Activated CD4-positive, alpha-beta T cell treated with anti-CD3 and anti-CD28 coated beads, Interleukin-2, Interleukin-6, amounts not matched to agents 100 ng/mL and 50 ng/mL, durations not matched to agents 16 hours and 8 hours (primary cell): ENCODE results near the gene HLF.
A peak's percentile ranks its signal among the peaks of the same experiment; 100 is the strongest.

Source experiments
- DNase-seq: peaks from one replicate; pipeline ENCODE4 v3.0.0-alpha.2; 2020

HLF gene, protein sequence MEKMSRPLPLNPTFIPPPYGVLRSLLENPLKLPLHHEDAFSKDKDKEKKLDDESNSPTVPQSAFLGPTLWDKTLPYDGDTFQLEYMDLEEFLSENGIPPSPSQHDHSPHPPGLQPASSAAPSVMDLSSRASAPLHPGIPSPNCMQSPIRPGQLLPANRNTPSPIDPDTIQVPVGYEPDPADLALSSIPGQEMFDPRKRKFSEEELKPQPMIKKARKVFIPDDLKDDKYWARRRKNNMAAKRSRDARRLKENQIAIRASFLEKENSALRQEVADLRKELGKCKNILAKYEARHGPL

DNA sequence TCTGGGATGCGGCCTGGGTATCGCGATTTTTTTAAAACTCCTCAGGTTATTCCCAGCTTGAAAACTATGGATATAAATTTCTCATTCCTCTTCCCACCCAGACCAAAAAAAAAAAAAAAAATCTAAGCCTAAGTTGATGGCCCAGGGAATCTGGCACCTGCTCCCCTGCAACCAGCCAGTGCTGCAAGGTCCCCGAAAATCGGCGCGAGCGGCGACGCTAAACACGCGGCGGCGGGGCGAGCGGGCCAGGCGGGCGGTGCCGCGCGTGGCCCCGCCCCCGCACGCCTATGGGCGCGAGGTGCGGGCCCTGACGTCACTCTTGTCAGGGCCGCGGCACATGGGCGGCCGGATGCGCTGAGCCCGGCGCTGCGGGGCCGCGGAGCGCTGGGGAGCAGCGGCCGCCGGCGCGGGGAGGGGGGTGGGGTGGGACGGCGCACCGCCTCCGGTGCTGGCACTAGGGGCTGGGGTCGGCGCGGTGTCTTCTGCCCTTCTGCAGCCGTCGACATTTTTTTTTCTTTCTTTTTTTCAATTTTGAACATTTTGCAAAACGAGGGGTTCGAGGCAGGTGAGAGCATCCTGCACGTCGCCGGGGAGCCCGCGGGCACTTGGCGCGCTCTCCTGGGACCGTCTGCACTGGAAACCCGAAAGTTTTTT lies at the start of gene HLF:
HLF (plus strand) TSS at position 316 of the 654 bp plus-strand sequence. CDS start 525 bp downstream, outside the sequence.
- peak; percentile 83 for DNase-seq

DNA sequence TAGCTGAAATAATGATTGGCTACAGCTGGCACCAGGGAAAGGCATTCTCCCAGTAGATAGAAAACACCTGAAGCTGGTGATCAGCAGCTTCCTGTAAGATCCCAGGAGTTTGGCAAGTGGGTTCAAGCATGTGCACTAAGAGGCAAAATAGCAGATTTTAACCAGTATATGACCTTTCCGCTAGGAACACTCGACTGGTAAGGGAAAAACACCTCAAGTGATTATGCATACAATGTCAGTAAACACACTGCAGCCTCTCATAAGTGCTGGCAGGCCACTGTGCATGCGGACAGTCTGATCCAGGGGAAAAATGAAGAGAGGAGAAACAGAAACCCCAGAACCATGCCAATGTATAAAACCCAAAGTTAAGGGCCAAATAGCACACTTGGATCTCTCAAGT lies 49.0 kb upstream of the HLF start:
- no peak for DNase-seq

DNA sequence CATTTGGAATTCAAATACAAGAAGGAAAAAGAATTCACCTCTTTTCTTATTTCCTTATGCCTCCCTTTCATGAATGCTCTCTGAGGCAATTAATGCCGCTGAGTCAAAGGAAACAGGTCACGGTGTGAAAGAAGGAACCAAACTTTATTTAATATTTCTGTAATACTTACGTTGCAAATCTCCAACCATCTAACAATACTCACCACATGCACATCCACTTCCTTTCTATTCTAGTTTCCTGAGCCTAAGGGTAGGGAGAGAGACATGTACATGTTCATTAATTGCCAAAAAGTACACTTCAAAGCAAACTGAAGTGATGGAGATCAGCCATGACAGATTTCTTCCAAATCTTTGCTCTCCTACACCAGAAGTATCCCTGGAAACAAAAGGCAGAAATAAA lies 47.9 kb upstream of the HLF start:
- no peak for DNase-seq

- DNase-seq = no peak
Measured at GRCh38 chr17:55219459-55219858, 45.3 kb upstream of the HLF start.

- DNase-seq = no peak
Measured at GRCh38 chr17:55219934-55220333, 44.8 kb upstream of the HLF start.

DNA sequence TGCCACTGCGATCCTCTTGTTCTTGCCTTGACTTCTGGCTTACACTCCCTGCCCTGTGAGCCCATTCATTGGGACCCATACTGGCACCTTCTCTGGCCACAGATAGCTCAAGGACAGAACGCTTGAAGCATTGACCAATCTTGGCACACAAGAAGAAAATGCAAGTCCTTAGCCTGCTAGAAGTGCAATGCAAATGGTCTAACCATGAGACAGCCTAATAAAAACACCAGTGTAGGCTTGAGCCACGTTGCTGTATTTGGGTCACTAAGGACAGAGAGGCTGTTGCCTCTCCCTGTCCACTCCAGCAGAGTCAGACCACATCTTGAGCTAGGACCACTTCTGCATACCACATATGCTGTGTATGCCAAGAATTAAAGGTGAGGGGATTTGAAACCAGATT lies 41.2 kb upstream of the HLF start:
- no peak for DNase-seq

GRCh38 chr17:55224746-55225145 lies 40.0 kb upstream of the HLF start:
- DNase-seq = no peak

DNA sequence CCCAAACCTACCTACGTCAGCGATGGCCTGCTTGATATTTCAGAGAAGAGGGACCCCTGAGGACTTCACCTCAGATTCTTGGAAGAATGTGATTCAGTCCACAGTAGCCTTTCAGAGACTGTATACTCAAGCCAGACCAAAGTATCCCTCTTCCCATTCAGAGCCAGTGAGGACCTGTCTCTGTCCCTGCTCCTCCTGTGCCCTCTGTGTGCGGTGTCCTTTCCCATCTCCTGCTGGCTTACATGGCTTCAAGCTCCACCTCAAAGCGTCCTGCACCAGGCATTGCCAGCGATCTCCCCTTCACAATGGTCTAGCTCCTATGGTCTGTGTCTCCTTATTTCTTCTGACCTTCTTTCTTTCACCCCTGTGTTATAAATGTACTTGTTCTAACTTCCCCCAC lies 39.5 kb upstream of the HLF start:
- no peak for DNase-seq

- no peak for DNase-seq
Measured at GRCh38 chr17:55228683-55229192, 36.0 kb upstream of the HLF start.

DNA sequence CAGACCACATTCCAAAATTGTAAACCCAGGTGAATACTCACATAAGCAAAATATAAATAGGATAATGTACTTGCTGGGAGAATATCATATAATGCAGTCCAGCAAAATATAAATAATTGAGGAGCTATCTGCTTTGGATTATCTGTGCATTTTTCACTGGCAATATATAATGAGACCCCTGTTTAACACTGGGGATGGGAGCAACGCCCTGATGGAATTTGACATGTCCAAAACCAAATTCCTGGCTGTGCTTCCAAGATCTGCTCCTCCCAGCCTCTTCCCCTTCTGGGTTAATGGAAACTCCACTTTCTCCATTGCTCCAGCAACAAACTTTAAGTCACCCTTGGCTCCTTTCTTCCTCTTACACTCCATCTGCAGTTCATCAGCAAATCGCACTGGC lies 35.5 kb upstream of the HLF start:
- DNase-seq = no peak

- DNase-seq = no peak
Measured at GRCh38 chr17:55230716-55231115, 34.0 kb upstream of the HLF start.

GRCh38 chr17:55233840-55234239 lies 30.9 kb upstream of the HLF start:
- DNase-seq = no peak

DNA sequence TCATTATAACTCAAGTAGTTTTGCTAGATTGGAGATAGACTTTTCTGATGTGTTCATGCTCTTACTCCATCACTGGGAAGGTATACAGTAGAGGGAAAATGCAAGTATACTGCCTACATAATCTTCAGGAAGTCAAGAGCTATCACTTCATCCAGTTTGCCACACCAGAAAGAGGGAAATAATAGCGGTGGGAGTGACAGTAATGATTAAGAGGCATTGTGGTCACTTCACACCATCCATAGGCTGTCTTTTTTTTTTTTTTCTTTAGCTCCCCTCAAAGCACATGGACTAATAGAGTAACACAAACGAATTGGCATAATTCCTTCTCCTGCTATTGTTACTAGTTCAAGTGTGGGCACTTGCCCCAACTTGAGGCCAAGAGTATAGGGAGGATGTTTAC lies 28.4 kb upstream of the HLF start:
- DNase-seq = no peak

DNA sequence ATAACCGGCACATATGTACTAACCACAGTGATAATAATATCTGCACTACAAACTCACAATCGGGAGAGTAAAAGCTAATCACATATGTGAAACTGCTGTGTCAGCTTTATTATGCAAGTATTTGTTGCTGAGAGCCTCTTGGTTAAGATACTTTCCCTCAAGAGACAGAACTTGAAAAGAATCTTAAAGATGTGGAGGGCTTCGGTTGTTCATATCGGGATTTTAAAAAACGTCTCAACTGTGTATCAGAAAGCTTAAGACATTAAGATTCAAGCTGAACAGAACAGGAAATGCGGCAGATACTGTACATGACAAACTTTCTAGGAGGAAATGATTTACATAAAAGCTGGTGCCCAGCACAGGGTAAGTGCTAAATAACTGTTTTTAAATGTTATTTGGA lies 27.5 kb upstream of the HLF start:
- peak; percentile 13 for DNase-seq

- no peak for DNase-seq
Measured at GRCh38 chr17:55237841-55238178, 26.9 kb upstream of the HLF start.

DNA sequence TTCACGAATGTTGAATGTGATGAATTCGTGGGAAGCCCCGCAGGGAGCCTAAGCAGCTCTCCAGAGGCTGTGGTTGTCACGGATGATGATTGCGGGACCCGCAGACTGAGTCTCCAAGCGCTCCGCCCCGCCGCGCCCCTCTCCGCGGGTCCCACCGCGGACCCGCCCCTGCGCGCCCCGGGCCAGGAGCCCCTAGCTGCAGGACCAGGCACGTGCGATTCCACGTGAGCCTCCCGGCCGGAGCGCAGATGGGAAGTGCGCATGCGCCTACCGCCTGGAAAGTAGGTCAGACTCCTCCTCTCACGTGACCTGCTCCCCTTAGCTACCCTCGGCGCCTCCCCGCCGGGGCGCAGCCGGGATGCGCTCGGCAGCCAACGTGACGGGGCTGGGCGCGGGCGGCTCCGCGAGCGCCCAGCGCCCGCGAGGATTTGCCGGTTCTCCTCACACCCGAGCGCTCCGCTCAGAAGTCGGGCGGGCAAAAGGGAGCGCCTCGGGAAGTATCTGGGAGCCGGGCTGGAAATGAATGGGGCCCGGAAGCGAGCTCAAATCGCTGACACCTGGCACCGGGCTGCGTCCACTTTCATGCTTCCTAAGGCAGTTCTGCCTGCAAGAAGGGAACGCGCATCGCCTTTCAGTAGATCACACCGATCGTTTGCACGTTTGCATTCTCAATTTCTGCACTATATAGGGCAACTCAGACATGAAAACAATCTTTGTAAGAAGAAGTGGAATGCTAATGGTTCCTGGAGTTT lies 26.4 kb upstream of the HLF start:
- peak; percentile 91 for DNase-seq

- no peak for DNase-seq
Measured at GRCh38 chr17:55238931-55239297, 25.8 kb upstream of the HLF start.

GRCh38 chr17:55241097-55241496 lies 23.7 kb upstream of the HLF start:
- no peak for DNase-seq

GRCh38 chr17:55242476-55242875 lies 22.3 kb upstream of the HLF start:
- no peak for DNase-seq

DNA sequence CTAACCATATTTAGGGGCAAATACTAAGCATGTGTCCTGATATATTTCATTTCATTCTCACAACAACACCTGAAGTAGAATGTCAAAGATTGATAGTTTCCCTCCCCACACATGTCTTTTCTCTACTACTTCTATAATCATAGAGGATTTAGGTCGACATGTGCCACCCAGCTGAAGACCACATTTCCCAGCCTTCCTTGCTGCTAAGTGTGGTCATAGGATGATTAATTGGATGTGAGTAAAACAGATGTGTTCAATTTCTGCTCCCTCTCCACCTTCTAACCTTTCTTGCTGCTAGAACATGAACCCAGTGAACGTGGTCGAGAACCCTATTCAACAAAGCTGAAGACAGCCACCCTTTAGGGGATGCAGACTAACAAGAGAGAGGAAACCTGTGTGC lies 18.8 kb upstream of the HLF start:
- DNase-seq = no peak

DNA sequence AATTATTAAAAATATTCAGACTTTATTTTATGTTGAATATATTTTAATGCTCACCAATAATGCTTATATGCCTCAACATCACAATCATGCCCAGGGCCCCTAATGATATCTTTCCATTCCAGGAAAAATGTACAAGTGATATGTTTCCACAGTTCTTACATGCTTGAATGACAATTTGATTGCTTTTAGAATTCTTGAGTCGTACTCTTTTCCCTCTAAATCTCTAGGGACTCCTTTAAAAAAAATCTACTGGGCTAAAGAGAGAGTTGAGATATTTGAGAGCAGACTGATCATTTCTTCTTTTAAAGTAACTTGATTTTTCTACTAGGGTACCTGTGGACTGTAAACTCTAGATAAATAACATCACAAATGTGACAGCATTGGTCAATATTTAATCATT lies 18.2 kb upstream of the HLF start:
- no peak for DNase-seq

- no peak for DNase-seq
Measured at GRCh38 chr17:55248077-55248476, 16.7 kb upstream of the HLF start.

DNA sequence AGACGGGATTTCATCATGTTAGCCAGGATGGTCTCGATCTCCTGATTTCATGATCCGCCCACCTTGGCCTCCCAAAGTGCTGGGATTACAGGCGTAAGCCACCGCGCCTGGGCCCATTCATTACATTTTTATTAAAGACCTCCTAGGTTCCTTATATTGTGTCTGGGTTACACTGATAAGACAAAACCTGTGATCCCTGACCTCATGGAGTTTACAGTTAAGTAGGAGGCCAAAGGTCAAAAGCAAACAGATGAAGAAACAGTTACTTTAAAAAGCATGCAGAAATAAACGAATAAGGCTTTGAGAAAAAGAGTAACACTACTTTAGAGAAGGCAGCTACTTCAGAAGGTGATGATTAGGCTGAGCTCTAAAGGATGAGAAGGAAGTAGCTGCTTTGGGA lies 14.9 kb upstream of the HLF start:
- DNase-seq = no peak

DNA sequence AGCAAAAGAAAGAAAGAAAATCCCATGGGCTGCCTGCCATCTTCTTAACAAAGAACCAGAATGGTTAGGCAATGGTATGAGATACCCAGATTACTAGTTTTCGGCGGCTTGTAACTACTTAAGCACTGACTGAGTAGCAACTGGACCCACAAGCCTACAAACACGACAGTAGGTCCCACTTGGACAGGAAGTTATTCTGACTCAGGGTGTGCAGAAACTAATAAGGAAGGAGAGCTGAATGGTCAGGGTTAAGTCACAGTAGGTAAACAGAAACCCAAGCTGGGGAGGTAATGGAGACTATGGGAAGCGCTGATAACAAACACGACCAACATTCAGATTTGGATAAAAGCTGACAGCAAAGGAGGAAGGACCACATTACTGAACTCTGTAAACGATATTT lies 10.4 kb upstream of the HLF start:
- DNase-seq = no peak
